SKM-1 treated with dmso at 0.1 percent for 144 hours (cell line): ENCODE measurements around the gene COG4.
A peak's percentile ranks its signal among the peaks of the same experiment; 100 is the strongest.

Experiments used
- DNase-seq: peaks from one replicate; lab custom pipeline; 2025; ENCODE audit not compliant: unreplicated experiment; lab: John Stamatoyannopoulos, UW

Gene COG4

DNA sequence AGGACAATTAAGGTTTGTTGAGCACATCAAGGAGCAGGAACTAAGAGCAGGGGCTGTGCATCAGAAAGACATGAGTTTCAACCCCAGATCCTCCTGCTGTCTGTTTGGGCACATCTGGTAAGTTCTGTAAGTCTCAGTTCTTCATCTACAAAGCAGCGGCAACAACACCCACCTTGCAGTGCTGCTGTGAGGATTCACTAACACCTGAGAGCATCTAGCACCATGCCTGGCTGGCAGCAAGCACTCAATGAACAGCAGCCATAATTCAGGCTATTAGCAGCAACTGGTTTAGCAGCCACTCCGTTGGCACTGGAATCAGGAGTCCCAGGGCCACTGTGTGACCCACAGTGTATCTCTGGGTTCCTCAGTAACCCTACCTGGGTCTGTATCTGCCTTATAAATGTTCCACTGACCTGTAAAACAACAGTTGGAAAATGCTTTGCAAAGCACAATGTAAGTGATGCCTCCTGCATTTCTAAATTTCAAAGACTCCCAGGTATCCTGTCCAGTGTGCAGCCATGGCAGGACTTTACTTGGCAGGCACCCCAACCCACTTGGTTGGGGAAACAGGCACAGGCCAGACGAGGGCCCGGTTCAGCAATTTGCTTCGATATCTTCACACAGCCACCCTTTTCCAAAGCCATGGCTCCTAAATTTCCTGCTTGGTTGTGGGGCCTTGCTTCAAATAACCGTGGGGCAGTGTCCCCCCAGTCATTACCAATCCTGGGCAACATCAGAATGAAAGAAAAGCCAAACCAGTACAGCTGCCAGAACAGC, 88.7 kb downstream of the COG4 start:
- DNase-seq = no peak

DNA sequence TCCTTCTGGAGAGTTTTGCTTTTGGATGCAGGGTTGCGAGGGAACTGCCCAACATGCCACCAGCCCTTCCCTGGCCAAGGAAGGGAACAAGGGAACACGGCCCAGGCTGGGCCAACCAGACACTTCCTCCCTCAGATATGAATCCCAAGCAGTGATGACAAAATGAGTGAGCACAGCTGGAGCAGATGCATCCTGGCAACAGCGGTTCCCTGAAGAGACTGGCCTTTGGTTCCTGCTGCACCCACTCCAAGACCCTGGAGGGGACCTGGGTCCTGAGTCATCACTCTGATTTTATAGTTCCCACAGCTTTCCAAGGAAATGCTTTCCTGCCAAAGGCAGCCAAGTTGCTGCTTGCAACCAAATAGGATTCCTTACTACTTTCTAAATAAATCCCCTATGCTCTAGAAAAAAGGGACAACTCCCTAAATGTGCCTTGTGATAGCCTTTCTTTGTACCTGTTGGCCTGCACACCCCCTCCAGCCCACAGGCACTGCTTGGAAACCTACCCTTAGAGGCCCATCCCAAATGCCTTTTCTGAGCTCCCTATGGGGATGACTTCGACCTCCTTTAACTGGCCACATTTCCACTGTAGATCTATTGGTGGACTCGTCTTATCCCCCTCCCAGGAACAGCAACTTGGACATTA, 89.8 kb downstream of the COG4 start:
- no peak for DNase-seq

DNA sequence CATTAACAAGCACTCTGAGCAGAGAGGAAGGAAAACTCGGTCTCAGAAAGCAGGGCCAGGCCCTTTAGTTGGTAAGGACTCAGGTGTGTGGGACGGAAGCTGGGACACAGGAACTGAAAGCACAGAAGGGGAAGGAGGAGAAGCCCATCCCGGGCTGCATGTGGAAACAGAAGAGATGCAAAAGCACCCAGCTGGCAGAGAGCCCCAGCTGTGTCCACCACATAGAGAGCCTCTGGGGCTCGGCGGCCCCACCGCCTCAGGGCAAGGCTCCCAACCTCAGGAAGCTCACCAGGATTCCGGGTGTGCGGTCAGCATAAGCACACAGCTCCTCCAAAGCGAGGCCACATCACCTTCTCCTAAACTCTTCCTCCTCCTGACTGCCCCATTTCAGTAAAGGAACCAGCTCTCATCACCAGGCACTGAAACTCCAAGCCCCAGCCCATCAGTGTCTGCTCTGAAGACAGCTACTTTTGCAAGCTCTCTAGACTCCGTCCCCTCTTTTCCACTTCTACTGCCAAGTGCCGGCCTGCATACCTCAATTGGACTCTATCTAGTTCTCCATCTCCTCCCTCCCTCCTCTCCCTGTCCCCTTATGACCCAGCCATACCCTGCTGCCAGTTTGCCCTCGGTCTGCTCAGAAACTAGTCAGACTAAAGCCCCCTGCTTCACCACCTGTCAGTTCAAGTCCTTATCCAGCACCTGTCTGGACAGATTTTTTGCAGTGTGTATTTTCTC, 90.5 kb downstream of the COG4 start:
- peak; percentile 23 for DNase-seq

DNA sequence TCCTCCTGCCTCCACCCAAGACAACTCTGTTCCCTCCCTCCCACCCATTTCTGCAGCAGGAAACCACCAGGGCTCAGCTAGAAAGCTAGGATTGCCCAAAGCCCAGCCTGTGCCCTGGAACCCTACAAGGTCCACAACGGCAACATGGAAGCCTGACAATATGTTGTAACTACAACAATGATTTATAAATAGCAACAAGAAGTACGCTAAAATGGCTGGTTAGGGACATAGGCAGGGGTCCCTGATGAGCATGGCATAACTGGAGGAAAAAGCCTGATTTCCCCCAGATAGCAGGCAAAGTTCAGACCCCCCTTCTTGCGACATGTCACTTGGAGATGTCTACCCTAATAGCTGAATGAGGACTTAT, 91.0 kb downstream of the COG4 start:
- DNase-seq = peak; percentile 42

DNA sequence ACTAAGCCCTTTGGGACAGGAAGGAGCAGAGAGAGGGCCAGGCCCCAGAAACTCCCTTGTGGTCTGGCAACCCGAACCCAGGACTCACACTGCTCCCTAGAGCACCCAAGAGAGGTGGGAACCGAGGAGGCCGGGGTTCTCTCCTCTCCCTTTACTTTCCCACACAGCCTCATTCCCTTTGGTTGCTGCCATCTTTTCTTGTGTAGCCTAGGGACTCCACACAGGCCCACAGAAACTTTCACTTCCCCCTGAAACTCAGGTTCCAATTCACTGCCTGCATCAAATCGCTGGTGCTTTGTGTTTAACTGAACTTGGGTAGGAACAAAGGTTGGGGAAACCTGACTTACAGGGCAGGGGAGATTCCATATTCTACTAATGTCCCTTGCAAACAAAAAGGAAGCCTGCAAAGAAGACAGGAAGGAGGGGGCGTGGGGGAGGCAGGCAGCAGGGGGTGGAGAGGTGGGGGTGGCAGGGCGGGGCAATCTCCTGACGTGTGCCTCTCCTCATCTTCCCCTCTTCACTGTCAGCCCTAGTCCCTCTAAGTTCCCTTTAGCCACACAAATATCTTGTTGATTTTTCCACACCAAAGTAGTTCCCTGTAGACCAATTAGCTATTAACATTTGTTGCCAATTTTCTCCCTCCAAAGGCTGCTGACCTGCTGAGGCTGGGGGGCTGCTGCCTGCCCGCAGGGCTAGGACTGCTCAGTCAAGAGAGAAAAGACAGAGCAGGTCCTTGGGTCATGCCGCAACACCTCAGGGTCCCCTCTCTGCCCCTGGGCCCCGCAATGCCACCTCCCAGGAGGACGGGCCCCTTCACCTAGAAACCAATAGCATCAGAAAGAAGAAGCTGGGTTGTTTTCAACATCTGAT, 92.5 kb downstream of the COG4 start:
- DNase-seq = peak; percentile 79
